HG02981 (cell line): ENCODE data around the gene CRYBG2.
"Not testable (repeated sequence)": the region's sequence is repeated elsewhere in the genome, so short reads cannot be mapped to it uniquely, and the experiment has no call there.

Experiments used
- ATAC-seq: cut with Tn5 transposase; IDR thresholded peaks from one replicate; pipeline ENCODE4 v1.9.1; 2021; ENCODE audit warnings: mild to moderate bottlenecking, moderate library complexity; ENCODE audit not compliant: unreplicated experiment

CRYBG2 gene

DNA sequence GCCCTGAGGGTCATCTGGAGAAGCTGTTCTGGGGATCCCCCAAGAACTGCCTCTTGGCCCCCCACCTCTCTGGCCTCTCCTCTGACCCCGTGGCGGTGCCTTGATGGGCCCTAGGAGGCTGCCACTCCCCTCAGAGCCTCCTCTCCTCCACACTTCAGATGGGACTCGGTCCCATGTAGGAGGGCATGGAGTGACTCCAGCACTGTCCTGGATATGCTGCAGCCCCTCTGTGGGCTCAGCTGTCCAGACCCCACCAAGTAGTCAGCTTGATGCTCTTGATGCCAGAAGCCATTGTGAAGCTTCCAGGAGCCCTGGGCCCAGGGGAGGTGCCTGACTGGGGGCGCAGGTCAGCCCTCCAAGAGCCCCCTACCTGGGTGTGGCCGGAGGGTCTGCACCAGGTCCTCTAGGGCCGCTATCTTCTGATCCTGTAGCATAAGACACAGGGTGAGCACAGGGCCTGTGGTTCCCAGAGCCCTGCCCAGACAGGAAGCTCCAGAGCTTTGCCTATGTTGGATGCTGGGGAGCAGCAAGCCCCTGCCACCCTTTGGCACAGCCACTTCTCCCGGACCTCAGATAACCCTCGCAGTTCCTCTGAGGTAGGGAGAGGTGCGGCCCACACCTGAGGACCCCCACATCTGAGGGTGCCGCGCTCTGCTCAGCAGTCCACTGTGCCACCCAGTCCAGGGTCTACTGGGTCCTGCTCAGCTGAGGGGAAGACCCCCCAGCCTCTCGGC lies 56.7 kb downstream of the CRYBG2 start:
- ATAC-seq, result no peak

DNA sequence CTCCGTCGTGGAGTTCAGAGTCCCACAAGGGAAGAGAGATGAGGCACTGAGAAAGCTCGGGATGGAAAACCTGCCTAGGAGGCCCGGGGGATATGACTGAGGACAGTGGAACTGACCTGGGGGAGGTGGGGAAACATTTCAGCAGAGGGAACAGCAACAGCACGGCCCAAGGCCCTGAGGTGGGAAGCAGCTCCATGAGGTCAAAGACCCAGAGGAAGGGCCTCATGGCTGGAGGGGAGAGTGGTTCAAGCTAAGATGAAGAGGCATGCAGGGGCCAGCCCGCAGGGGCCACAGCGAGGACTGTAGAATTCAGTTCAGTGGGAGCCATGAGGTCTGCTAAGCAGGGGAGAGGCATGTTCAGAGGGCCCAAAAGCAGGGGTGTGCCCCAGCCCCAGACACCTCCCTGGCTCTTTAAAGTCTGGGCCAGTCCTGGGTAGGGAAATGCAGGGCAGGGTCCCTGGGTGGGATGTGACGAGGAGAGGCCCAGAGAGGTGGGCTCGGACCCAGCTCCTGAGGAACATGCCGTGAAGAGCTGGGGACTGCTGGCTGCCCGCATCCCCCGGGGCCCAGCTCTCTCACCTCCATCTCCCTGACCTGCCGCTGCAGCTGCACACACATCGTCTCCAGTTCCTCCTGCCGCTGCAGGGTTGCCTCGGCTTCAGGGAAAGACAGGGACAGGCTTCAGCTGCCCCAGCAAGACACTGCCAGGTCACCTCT lies 57.4 kb downstream of the CRYBG2 start:
- no peak for ATAC-seq

DNA sequence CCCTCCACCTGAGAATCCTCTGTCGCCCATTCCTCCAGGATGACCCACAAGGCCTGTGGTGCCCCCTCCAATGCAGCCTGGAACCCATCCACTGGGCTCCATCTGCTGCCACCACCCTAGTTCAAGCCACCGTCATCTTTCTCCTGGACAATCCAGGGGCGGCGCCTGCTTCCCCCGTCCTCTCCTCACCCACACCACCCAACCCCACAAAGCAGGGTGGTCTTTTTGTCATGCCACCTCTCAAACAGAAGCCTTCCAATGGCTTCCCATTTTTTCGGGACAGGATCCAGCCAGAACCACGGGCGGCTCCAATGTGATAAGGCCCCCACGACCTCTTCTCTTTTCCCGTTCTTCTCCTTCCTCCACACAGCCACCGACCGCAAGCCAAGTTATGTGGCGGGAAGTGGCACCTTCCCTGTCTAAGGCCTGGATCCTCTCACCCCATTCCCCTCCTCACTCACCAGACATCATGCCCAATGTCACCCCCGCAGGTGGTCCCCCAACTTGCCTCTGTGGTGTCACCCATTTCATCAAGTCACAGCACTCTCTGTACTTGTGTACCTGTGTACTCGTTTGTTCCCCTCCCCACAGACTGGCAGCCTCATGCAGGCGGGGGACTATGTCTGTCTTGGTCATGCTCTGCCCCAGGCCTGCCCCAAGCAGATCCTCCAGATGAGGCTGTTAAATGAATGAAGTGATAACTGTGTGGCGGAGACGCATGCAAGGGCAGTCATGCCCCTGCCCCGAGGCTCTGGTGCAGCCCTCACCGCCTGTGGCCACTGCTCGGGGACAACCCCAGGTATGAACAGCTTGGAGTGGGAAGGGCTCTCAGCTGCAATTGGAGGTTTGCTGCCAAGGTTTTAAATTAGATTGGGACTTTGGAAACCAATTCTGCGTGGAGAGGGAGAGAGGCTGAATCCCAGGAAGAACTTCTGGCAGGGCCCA lies 58.5 kb downstream of the CRYBG2 start:
- ATAC-seq, result no peak

DNA sequence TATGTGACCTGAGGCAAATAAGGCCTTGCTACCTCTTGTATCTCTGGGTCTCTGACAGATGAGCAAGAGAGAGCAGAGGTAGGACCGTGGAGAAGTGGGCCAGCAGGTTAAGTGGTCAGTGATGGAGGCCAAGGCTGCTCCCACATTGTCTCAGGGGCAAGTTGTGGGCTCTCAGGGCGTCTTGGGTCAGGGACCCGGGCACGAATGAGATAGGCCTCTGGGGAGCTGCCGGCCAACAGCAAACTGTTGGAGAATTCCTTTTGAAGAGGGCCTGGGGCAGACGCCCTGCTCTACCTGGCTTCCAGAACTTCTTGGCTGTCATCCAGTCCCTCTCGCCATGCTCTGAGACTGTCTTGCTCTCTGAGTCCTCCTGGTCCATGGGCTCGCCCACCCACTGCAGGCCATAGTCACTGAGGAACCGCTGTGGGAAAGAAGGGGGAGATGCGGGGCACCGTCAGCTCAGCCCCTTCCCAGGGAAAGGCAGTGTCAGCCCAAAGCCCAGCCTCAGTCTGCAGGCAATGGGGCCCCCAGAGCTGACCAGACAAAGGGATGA lies 59.9 kb downstream of the CRYBG2 start:
- ATAC-seq, result no peak

DNA sequence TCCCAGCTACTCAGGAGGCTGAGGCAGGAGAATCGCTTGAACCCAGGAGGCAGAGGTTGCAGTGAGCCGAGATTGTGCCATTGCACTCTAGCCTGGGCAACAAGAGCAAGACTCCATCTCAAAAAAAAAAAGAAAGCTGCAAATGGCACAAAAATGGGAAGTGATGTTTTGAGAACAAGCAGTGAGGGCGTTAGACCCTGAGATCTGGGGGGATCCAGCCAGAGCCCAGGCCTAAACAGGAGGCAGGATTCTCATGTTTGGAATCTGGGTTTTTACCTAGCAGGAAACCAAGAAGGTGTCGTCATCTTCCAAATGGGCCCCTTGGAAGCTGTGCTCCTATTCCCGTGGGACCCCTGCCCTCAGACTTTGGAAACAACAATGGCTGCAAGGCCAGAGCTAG lies 61.2 kb downstream of the CRYBG2 start:
- ATAC-seq, result not testable (repeated sequence)

DNA sequence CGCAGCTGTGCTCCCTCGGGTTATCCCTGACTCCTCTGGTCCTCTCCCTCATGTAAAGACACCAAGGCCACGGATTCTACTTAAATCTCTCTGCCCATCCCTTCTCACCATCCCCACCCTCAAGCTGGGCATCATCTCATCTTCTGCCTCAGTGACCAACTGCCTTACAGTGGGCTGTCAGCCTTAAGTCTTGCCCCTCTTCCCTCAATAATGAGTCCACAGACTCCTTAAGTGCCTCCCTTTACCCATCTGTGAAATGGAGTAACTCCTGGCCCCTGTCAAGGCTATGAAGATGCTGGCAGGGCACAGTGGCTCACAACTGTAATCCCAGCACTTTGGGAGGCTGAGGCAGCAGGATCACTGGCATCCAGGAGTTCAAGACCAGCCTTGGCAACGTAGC lies 62.0 kb downstream of the CRYBG2 start:
- no peak for ATAC-seq

DNA sequence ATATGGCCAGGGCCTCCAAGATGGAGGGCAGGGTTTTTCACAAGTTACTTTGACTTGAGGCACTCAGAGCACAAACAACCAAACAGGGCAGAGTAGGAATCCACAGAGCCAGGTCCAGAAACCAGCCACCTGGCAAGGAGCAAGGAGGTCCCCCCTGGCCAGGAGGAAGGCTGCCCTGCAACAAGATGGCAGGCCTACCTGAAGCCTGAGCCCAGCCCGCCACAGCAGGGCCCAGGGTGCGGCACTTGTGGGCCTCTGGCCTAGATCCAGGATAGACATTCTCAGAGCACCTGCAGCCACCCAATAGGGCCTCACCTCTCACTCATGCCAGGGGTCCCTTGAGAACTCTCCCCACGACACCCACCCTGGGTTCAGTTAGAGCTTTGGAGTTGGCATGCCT lies 62.5 kb downstream of the CRYBG2 start:
- no peak for ATAC-seq

DNA sequence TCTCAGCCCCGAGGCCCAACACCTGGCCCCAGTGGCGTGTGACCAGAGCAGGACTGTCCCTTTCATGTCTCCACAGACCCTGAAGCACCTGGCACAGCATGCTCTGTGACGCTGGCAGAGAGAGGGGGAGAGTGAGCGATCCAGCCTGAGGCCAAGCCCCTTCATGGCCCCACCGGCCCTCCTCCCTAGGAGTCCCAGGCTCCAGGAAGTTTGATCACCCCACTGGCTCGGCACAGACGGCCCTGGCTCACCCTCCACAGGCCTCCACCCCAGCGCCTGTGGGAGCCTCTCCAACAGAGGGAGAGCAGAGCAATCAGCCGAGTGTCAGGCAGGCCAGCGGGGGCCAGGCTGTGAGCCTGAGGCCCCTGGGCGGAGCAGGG lies 63.1 kb downstream of the CRYBG2 start:
- ATAC-seq, result no peak

DNA sequence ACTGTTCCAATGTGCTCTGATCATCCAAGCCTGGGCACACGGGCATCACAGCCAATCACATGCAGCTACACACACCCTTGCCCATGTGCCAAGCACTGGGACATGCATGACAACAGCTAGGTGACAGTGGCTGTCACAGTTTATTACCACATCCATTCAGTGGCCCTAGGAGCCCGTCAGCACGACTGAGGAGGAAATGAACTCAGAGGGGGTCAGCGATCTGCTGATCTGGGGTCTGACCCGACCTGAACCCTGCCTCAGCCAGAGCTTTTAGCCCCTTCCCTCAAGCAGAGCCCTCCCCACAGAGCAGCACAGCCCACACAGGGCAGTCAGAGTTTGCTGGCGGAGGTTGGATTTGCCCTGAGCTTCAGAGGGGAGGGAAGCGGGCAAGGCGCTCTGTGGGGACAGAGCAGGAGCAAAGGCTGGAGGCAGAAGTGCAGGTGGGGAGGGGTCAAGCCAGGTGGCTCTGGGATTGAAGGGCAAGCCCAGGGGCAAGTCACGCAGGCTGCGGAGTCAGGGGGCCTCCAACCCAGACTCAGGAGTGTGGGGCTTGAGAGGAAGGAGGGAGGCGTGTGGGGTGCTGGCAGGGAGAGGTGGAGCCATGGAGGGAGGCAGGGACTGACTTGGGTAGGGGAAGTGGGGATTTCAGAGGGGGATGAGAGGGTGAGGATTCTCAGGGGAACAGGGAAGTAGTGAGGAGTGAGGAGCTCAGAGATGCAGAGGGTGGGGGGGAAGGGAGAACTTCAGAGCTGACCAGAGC lies 63.6 kb downstream of the CRYBG2 start:
- ATAC-seq, result no peak

DNA sequence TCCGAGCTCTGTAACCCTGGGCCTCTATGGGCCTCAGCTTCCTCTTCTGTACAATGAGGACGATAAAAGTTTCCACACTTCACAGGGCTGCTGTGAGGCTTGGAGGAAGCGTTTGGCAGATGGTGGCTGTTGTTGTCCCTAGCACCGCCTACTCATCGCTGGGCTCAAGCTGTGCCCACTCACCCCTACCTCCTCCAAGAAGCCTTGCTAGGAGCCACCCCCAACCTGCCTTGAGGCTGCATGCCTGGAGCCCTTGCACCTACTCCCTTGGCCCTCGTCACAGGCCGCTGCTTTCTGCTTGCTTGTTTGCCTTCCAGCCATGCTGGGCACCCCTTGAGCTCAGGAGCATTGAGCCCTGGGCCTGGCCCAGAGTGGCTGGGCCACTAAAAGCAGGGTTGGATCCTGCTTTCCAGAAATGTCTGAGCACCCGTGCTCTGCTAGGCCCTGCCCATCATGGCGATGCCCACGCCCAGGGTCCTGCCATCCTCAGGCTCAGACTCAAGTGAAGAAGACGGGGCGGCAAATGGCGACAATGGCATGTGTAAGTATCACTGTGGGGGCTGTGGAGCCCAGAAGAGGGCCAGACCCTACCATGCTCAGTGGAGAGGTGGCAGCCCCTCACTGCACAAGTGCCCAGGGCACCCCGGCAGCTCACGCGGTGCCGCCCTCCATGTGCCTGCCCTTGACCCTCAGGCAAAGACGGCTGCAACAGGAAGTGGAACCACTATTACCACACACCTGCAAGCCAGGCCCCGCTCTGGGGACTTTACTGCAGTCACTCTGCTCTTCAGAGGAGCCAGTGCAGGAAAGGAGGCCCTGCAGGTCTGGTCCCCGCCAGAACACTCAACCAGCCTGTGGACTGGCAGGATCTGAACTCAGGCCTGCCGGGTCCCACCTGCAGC lies 64.5 kb downstream of the CRYBG2 start:
- ATAC-seq, result no peak

DNA sequence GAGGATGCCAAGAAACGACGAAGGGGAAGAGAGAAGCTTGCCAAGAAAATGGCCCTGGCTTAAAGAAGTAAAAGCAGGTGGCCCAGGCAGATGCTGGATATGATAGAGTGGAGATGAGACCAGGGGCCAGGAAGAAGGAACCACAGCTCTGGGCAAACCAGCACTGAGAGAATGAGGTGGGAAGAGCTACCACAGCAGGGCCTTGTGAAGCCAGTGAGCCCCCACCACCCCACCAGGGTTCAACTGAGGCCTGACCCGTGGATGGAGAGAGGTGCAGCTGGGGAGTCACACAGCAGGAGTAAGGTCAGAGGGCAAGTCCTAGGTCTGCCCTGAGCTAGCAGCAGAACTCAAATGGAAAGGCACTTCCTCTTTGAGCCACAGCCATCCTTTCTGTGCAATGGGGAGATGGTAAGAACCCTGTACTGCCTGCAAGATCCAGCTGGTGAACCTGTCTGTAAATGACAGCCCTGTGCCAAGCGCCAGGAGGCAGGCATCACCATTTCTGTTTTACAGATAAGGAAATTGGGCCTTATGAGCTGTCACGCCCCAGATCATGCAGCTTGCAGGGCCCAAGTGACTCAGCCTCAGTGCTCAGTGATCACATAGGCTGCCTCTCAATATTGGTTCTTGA lies 65.5 kb downstream of the CRYBG2 start:
- no peak for ATAC-seq

DNA sequence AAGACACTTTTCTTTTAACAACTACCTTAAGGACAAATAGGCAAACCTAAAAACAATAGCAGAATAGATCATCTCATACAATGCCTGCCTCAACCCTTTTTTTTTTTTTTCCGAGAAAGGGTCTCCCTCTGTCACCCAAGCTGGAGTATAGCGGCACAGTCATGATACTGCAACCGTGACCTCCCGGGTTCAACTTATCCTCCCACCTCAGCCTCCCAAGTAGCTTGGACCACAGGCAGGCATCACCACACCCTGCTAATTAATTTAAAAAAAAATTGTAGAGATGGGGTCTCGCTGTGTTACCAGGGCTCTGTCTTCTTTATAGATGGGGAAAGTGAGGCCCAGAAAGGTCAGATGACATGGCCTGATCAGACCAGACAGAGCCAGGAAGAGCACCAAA lies 66.1 kb downstream of the CRYBG2 start:
- ATAC-seq, result no peak

DNA sequence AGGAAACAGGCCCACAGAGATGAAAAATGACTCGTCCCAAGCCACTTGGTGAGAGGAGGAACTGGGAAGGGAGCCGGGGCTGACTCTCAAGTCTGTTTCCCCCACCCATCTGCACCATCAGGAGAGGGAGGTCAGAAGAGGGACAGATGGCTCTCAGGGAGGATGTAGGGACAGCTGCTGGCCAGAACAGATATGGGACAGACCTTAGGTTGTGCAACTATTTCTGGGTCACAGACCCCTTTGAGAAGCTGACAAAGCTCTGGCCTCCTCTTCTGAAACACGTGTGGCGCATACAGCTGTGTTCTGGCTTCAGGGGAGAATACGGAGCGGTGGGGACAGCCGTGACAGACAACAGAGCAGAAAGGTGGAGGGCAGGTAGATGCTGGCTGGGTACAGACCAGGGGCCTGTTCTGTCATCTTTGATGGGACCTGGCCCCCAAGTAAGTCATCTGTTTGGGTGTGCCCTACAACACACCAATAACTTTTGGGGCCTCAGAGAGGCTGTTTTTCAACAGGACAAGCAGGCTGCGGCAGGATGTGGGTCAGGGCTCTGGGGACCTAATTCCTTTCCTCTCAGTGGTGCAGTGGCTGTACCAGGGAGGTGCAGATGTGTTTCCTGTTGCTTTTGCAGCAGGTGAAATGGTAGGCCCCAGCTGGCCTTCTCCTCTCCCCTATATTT lies 66.8 kb downstream of the CRYBG2 start:
- peak; percentile 38 for ATAC-seq

DNA sequence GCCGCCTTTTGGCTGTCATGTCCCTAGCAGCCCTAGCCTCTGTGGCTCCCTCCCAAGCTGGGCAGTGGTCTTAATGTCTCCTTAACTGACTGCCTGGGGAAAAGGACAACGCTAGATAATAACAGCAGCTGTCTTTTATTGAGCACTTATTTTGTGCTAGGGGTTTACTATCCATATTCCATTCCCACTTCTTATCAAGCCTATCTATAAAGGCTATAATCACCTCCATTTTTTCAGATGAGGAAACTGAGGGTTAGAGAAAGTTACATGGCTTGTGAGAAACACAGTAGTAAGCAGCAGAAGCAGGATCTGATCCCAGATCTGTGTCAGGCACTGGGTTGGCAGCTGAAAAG lies 67.9 kb downstream of the CRYBG2 start:
- no peak for ATAC-seq

DNA sequence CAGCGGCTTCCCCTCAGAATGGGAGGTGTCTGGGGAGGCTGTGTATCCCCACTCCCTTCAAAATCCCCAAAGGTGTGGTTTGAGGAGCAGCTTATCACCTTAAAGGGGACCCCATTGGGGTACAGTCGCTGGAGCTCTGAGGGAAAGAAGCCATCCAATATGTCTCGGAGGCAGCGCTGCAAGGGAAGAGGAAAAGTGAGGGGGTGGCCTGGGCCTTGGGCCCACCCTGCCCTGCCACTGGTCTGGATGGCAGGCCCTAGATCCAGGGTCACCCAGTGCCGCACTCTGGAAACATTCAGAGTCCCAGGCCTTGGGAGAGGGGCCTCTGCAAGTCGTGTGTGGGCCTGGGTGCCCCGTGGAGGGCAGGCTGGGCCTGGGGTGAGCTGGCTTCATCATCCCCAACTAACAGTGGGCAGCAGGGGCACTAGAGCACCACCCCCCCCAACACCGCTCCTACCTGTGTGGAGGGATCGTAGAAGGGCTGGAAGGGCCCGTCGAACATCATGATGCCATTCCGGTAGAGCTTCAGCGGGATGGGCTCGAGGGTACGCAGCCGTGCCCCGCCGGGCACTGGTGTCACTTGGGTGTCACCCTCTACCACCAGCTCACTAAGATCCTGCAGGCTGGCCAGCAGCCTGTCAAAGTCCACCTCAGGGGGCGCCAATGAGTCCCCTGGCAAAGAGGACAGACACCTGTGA lies 68.4 kb downstream of the CRYBG2 start:
- ATAC-seq, result no peak

DNA sequence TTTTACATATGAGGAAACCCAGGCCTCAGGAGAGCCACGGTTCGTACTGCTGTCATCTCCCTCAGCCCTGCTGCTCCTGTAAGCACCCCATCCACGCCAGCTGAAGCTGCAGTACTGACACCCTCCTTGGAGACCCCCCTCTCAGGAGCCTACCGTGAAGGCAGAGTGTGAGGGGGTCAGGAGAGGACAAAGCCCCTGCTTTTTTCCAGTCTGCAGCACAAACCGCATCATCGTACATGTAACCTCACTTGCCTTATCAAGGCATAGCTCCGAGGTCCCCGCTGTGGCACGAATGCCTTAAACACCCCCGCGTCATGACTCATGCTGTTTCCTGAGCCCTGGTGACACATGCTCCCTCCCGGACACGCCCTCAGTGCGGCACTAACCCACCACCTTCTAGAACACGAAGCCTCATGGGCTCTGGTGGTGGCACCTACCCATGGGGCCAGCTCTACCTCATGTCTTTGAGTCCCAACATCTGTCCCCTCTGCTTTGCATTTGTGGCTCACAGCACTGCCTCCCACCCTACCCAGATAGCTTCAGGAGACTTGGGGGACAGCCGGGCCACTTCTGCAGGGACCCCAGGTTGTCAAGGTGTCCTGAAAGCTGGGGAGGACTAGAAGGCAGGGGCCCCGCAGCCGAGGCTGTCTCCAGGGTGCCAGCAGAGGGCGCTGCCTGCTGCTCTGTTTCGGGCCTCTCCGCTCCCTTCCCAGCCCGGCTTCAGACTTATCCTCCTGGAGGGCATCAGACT lies 69.2 kb downstream of the CRYBG2 start:
- ATAC-seq, result no peak

DNA sequence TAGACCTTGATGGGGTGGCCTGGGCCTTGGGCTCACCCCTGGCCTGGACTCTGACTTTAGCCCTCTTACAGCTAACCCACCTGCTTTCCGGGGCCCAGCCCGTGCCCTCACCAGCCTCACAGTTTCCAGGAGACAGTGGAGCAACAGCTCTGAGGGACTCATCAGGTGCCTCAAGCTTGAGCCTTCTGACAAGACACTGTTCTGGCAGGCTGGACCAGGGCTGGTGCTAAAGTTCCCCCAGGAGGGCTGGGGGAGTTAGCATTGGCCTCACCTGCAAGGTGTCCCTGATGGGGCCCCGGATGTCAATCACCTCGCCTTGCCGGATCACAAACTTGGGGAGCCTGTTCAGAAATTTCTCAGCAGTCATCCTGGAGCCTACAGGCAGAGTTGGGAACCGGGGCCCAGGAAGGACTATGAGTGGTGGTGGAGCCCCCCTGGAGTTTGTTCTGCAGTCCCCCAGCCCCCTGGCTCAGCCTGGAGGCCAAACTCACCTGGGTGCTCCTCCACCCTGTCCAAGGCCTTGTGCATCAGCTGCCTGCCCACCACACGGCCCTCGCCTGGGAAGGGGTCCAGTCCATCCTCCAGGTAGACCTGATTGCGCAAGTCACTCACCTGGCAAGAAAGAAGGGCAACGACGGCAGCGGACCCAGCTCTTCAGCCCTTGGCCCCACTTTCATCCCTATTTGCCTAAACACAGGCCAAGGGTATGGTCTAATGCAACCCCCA lies 69.9 kb downstream of the CRYBG2 start:
- ATAC-seq, result no peak
